ENCODE data around the gene VAV2. TPM values are rescaled to one million over a fixed set of nuclear protein-coding genes. Genes with fewer than 3 reads are reported as not detected.
A peak's percentile ranks its signal among the peaks of the same experiment; 100 is the strongest.

VAV2 gene
- total RNA-seq, 1 donor from 2014 or later: 34.6 TPM

GRCh38 chr9:133914442-133915342 is 77.4 kb downstream of the VAV2 start:
- no peak for TF ChIP-seq CTCF (IDR thresholded peaks at IDR 0.05)
- no peak overlapping the region for H3K27ac ChIP-seq
- no peaks in the 10 kb centered on the region for H3K9me3 ChIP-seq
- H3K4me1 ChIP-seq: peaks cover 9% of the 10 kb centered on the region
- no peak for ATAC-seq
- no peaks in the 10 kb centered on the region for H3K27me3 ChIP-seq
- no peak overlapping the region for H3K4me3 ChIP-seq
- no peak for DNase-seq
- intact Hi-C loops (cut with DNase I): no loop called here
- no peaks in the 10 kb centered on the region for H3K36me3 ChIP-seq

- Histone ChIP-seq H3K27ac (no peak overlapping the region), H3K4me1 (peaks cover 9% of the 10 kb centered on the region), H3K9me3 (no peaks in the 10 kb centered on the region), H3K4me3 (no peak overlapping the region), H3K36me3 (no peaks in the 10 kb centered on the region), H3K27me3 (no peaks in the 10 kb centered on the region)
- no peak for TF ChIP-seq CTCF (IDR thresholded peaks at IDR 0.05)
- intact Hi-C loops (cut with DNase I): no loop called here
- ATAC-seq (no peak), DNase-seq (no peak)
These were observed 78.4 kb downstream of the VAV2 start for GRCh38 chr9:133913571-133914369.

DNA sequence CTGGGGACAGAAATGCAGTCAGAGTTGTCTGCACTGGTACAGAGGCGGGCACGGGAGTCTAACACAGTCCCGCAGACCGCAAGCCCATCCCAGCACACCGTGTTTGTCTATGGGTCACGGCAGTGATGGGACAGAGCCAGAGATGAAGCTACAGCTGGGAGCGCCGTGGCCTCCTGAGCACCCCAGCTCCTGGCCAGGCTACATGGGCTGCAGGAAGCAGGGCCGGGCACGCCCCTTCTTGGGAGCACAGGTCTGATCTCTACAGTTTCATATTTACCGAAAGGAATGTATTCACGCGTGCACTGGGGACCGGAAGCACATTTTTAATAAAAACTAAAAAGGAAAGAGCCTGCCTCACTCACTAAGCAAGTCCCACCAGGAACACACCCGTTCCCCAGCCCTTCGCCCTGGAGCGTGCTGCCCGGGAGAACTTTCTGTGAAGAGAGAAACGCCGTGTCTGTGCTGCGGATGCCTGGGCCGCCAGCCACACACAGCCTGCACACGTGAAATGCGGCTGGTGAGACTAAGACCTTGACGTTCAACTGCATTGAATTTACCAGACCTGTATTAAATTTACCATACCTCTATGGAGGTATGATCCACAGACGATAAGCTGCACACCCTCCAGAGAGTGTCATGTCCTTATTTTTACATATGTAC is 81.1 kb downstream of the VAV2 start:
- H3K4me1 ChIP-seq: peaks cover 9% of the 10 kb centered on the region
- intact Hi-C loops (cut with DNase I): no loop called here

DNA sequence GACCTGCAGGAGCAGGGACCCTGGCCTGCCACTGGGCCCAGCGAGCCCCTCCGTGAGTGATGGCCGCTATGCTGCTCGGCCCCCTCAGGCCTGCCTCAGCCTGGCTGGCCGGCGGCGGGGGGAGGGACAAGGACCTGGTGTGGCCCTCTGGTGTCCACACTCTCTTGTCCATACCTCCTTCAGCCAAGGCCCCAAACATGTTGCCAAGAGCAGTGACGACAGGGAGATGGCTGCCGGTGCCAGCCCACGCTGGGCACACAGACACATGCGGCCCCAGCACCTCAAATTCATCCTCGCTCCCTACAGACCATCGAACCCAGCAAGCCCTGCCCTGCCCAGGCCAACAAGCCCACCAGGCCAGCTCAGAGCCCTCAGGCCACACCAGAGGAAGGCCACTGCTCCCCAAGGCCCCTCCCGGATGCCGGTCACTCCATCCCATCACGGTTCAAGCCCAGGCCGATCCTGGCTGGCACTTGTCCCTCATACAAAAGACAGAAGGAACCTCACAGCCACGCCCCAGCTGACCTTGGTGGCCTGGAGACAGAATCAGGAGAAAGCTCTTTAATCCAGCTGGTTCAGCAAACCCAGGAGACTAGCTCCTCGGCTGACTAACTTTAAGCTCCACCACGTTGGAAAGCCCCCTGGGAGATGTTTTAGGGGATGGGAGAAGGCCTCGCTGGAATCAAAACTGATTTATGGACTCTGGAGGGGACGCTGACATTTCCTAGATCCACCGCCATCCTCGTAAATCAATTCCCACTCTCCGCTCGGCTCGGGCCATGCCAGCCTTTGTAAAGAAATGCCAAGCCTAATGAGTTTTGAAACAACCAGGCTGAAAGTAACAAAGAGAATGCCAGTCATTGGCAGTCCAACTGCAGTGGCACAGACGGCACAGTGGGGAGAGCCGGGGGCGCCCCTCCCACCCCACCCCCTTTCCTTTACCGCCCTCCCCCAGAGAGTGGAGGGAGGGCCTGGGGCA is 84.9 kb downstream of the VAV2 start:
- Histone ChIP-seq H3K27ac (no peak overlapping the region), H3K36me3 (no peaks in the 10 kb centered on the region), H3K27me3 (no peaks in the 10 kb centered on the region), H3K4me3 (no peak overlapping the region), H3K4me1 (peaks cover 5% of the 10 kb centered on the region), H3K9me3 (no peaks in the 10 kb centered on the region)
- intact Hi-C loops (cut with DNase I): no loop called here
- TF ChIP-seq CTCF (IDR thresholded peaks at IDR 0.05): no peak
- DNase-seq (no peak), ATAC-seq (no peak)

More for the DNA sequence above, 81.1 kb downstream of the VAV2 start:
- Histone ChIP-seq H3K27ac (no peak overlapping the region), H3K4me3 (no peak overlapping the region), H3K9me3 (no peaks in the 10 kb centered on the region), H3K36me3 (no peaks in the 10 kb centered on the region), H3K27me3 (no peaks in the 10 kb centered on the region)
- DNase-seq (no peak), ATAC-seq (peak; percentile 45)
- no peak for TF ChIP-seq CTCF (IDR thresholded peaks at IDR 0.05)

- TF ChIP-seq CTCF (IDR thresholded peaks at IDR 0.05): no peak
- Histone ChIP-seq H3K36me3 (no peaks in the 10 kb centered on the region), H3K9me3 (no peaks in the 10 kb centered on the region), H3K27ac (no peak overlapping the region), H3K4me1 (peaks cover 5% of the 10 kb centered on the region), H3K4me3 (no peak overlapping the region), H3K27me3 (no peaks in the 10 kb centered on the region)
- ATAC-seq: no peak
- intact Hi-C loops (cut with DNase I): no loop called here
- DNase-seq: no peak
These were observed 85.9 kb downstream of the VAV2 start for GRCh38 chr9:133906218-133906617.
